IMR-90 (cell line): ENCODE data around the gene RNF180. TPM values are rescaled to one million over a fixed set of nuclear protein-coding genes. Genes with fewer than 3 reads are reported as not detected.

ENCODE experiments used
- ATAC-seq: fragments of 200-7000 bp; cut with Tn5 transposase; 2 replicates; pipeline ENCODE4 v1.9.1; 2020; ENCODE audit warnings: low read depth, mild to moderate bottlenecking, moderate library complexity
- BruUV-seq: library from RNA; stranded (reverse); fragments of 400-500 nt; replicated peaks from 2 replicates; lab custom pipeline; 2021; lab: Mats Ljungman, UMichigan
- CTCF ChIA-PET: fragments of 300-600 bp; formaldehyde crosslinking; extraction: SDS; loops from one replicate; lab custom pipeline; 2021; ENCODE audit warnings: antibody characterized with exemption; lab: Yijun Ruan, JAX
- POLR2A ChIA-PET: fragments of 300-600 bp; sonication (Branson Sonifier 250); formaldehyde crosslinking; loops from one replicate; lab custom pipeline; 2022; ENCODE audit warnings: antibody characterized with exemption; ENCODE audit not compliant: unreplicated experiment; lab: Charles Lee
- DNase-seq: peaks from one replicate; pipeline ENCODE4 v3.0.0; 2013
- H2AFZ ChIP-seq: replicated peaks from 2 replicates; pipeline ENCODE3; 2013; ENCODE audit warnings: low read length, mild to moderate bottlenecking; ENCODE audit not compliant: poor library complexity
- H2AK5ac ChIP-seq: 2 replicates; pipeline ENCODE4 v1.6.1; 2013; ENCODE audit warnings: low read depth, low read length, inconsistent platforms
- H2AK9ac ChIP-seq: replicated peaks from 2 replicates; pipeline ENCODE3; 2013; ENCODE audit warnings: mild to moderate bottlenecking, low read depth, low read length, moderate library complexity; ENCODE audit not compliant: poor library complexity
- H2BK120ac ChIP-seq: 2 replicates; pipeline ENCODE4 v1.6.1; 2013; ENCODE audit warnings: low read depth, low read length, inconsistent platforms
- H2BK15ac ChIP-seq: 3 replicates; pipeline ENCODE4 v1.6.1; 2013; ENCODE audit warnings: low read depth, low read length, inconsistent platforms
- H2BK20ac ChIP-seq: 2 replicates; pipeline ENCODE4 v1.6.1; 2013; ENCODE audit warnings: low read depth, mild to moderate bottlenecking, inconsistent platforms, low read length, moderate library complexity
- H2BK5ac ChIP-seq: 2 replicates; pipeline ENCODE4 v1.6.1; 2013; ENCODE audit warnings: mild to moderate bottlenecking, low read depth, low read length, inconsistent platforms; ENCODE audit not compliant: poor library complexity, severe bottlenecking
- H3K14ac ChIP-seq: replicated peaks from 2 replicates; pipeline ENCODE4 v1.6.1; 2013; ENCODE audit warnings: low read depth, low read length, inconsistent platforms
- H3K18ac ChIP-seq: 2 replicates; pipeline ENCODE4 v1.6.1; 2013; ENCODE audit warnings: low read depth, low read length, control low read depth
- H3K23ac ChIP-seq: 2 replicates; pipeline ENCODE4 v1.6.1; 2013; ENCODE audit warnings: low read depth, low read length, inconsistent platforms
- H3K27ac ChIP-seq: 2 replicates; pipeline ENCODE4 v1.5.1; 2013; ENCODE audit warnings: mild to moderate bottlenecking, control low read depth, low read length; ENCODE audit not compliant: insufficient read depth
- H3K27me3 ChIP-seq: 2 replicates; pipeline ENCODE4 v1.6.1; 2013; ENCODE audit warnings: low read length; ENCODE audit not compliant: control insufficient read depth, insufficient read depth
- H3K36me3 ChIP-seq: 2 replicates; pipeline ENCODE4 v1.6.1; 2013; ENCODE audit warnings: low read length, mixed read lengths; ENCODE audit not compliant: control insufficient read depth, insufficient read depth
- H3K4ac ChIP-seq: 2 replicates; pipeline ENCODE4 v1.6.1; 2013; ENCODE audit warnings: low read depth, low read length, inconsistent platforms
- H3K4me1 ChIP-seq: 2 replicates; pipeline ENCODE4 v1.6.1; 2013; ENCODE audit warnings: low read length, mixed read lengths; ENCODE audit not compliant: control insufficient read depth, insufficient read depth
- H3K4me2 ChIP-seq: 2 replicates; pipeline ENCODE4 v1.6.1; 2013; ENCODE audit warnings: low read depth, mild to moderate bottlenecking, control low read depth, low read length, moderate library complexity
- H3K4me3 ChIP-seq: 2 replicates; pipeline ENCODE4 v1.5.1; 2013; ENCODE audit warnings: low read depth, mild to moderate bottlenecking, control low read depth, low read length, moderate library complexity; ENCODE audit not compliant: insufficient read depth
- H3K56ac ChIP-seq: 2 replicates; pipeline ENCODE4 v1.6.1; 2013; ENCODE audit warnings: low read length, inconsistent platforms; ENCODE audit not compliant: insufficient read depth; ENCODE audit errors: extremely low read depth
- H3K79me1 ChIP-seq, 2 experiments: 2 replicates each; pipeline ENCODE4 v1.6.1; 2013; ENCODE audit warnings: low read length in 2 of 2, inconsistent platforms in 1 of 2, low read depth in 1 of 2
- H3K9ac ChIP-seq: 2 replicates; pipeline ENCODE4 v1.6.1; 2013; ENCODE audit warnings: low read depth, low read length, control low read depth
- H3K9me1 ChIP-seq: 2 replicates; pipeline ENCODE4 v1.6.1; 2013; ENCODE audit warnings: low read length, inconsistent platforms; ENCODE audit not compliant: insufficient read depth
- H3K9me3 ChIP-seq: 2 replicates; pipeline ENCODE4 v1.6.1; 2013; ENCODE audit warnings: low read length; ENCODE audit not compliant: control insufficient read depth, insufficient read depth
- H4K20me1 ChIP-seq: 2 replicates; pipeline ENCODE4 v1.6.1; 2013; ENCODE audit warnings: low read length, inconsistent platforms; ENCODE audit not compliant: insufficient read depth
- H4K5ac ChIP-seq: 2 replicates; pipeline ENCODE4 v1.6.1; 2013; ENCODE audit warnings: mild to moderate bottlenecking, low read depth, low read length, control low read depth
- H4K8ac ChIP-seq, 2 experiments: 2 replicates each; pipeline ENCODE4 v1.6.1; 2013; ENCODE audit warnings: low read depth in 2 of 2, low read length in 2 of 2, control low read depth in 1 of 2, inconsistent platforms in 1 of 2
- H4K91ac ChIP-seq: 2 replicates; pipeline ENCODE4 v1.6.1; 2013; ENCODE audit warnings: low read depth, low read length, inconsistent platforms; ENCODE audit not compliant: insufficient read depth
- BHLHE40 ChIP-seq: fragments of 150-350 bp; IDR thresholded peaks from 2 replicates; pipeline ENCODE4 v1.6.1; 2016; ENCODE audit warnings: mild to moderate bottlenecking, low read depth, low read length
- CEBPB ChIP-seq: IDR thresholded peaks from 2 replicates; pipeline ENCODE4 v1.6.1; 2012; ENCODE audit warnings: low read depth, low read length, improper control_type of control experiment
- CHD1 ChIP-seq: IDR thresholded peaks from 2 replicates; pipeline ENCODE4 v1.6.1; 2012; ENCODE audit warnings: low read depth, low read length, improper control_type of control experiment
- CTCF ChIP-seq: conservative IDR thresholded peaks from 2 replicates; pipeline ENCODE4 v1.5.1; 2012; ENCODE audit warnings: mild to moderate bottlenecking, low read depth, low read length, improper control_type of control experiment
- ELK1 ChIP-seq: fragments of 150-350 bp; IDR thresholded peaks from 2 replicates; pipeline ENCODE4 v1.6.1; 2016; ENCODE audit warnings: low read depth, mild to moderate bottlenecking, low read length, moderate library complexity, borderline replicate concordance
- FOS ChIP-seq: fragments of 150-350 bp; IDR thresholded peaks from 2 replicates; pipeline ENCODE4 v1.6.1; 2016; ENCODE audit warnings: low read depth, low read length
- MAFK ChIP-seq: IDR thresholded peaks from 2 replicates; pipeline ENCODE4 v1.6.1; 2012; ENCODE audit warnings: low read depth, low read length, improper control_type of control experiment
- MAZ ChIP-seq: IDR thresholded peaks from 2 replicates; pipeline ENCODE4 v1.6.1; 2012; ENCODE audit warnings: low read depth, mild to moderate bottlenecking, low read length, improper control_type of control experiment, moderate library complexity, borderline replicate concordance
- MXI1 ChIP-seq: IDR thresholded peaks from 2 replicates; pipeline ENCODE4 v1.6.1; 2012; ENCODE audit warnings: low read depth, mild to moderate bottlenecking, low read length, moderate library complexity, borderline replicate concordance
- NFE2L2 ChIP-seq: fragments of 150-350 bp; IDR thresholded peaks from 2 replicates; pipeline ENCODE4 v1.6.1; 2016; ENCODE audit warnings: low read depth, mild to moderate bottlenecking, low read length
- POLR2A ChIP-seq: IDR thresholded peaks from 2 replicates; pipeline ENCODE4 v1.6.1; 2012; ENCODE audit warnings: mild to moderate bottlenecking, low read depth, low read length
- RAD21 ChIP-seq: IDR thresholded peaks from 2 replicates; pipeline ENCODE4 v1.6.1; 2012; ENCODE audit warnings: low read length, improper control_type of control experiment
- RCOR1 ChIP-seq: IDR thresholded peaks from 2 replicates; pipeline ENCODE4 v1.6.1; 2012; ENCODE audit warnings: mild to moderate bottlenecking, low read length, improper control_type of control experiment; ENCODE audit not compliant: insufficient replicate concordance
- RFX5 ChIP-seq: IDR thresholded peaks from 2 replicates; pipeline ENCODE4 v1.8.0; 2012; ENCODE audit warnings: low read depth, mild to moderate bottlenecking, low read length, moderate library complexity
- SMC3 ChIP-seq: fragments of 150-350 bp; IDR thresholded peaks from 2 replicates; pipeline ENCODE4 v1.6.1; 2016; ENCODE audit warnings: low read depth, mild to moderate bottlenecking, antibody characterized with exemption, low read length, moderate library complexity
- WGBS, 2 experiments: methylation state at CpG; one replicate each; pipeline versions ENCODE4 v1.1.5 to v1.1.7; 2013; ENCODE audit warnings: missing lambda C conversion rate in 2 of 2; ENCODE audit not compliant: insufficient read length in 1 of 2; ENCODE audit errors: extremely low coverage in 2 of 2; 5-methylcytosine and 5-hydroxymethylcytosine counted together
- dilution Hi-C: fragments of 300-500 bp; cut with HindIII; formaldehyde crosslinking; loops from one replicate; pipeline ENCODE4 v1.14.3; 2018; ENCODE audit warnings: low sequenced_read_pairs; ENCODE audit not compliant: unreplicated experiment
- in situ Hi-C: fragments of 300-500 bp; cut with MboI; formaldehyde crosslinking; loops from 3 replicates; pipeline ENCODE4 v1.14.3; 2019; ENCODE audit warnings: low sequenced_read_pairs, inconsistent platforms, mixed read lengths
- intact Hi-C: fragments of 100-400 bp; cut with micrococcal nuclease; formaldehyde crosslinking; loops from 2 replicates; pipeline ENCODE4 v1.10.0; 2022
- polyA plus RNA-seq, 3 experiments: library from polyadenylated mRNA; depleted of rRNA; stranded (reverse); fragments of >200 nt; gene quantifications; 2 replicates each; pipeline ENCODE4 v1.2.3, GENCODE V29; 2012; ENCODE audit warnings: low replicate concordance in 1 of 3
- total RNA-seq: library from RNA; depleted of rRNA; stranded (reverse); fragments of >200 nt; gene quantifications from 2 replicates; pipeline ENCODE4 v1.2.3, GENCODE V29; 2012
- TF ChIP-seq, protein P1 (sequence below): fragments of 150-350 bp; IDR thresholded peaks from 2 replicates; pipeline ENCODE4 v1.6.1; 2017; ENCODE audit warnings: mild to moderate bottlenecking, antibody characterized with exemption, low read length, low read depth

The RNF180 gene
- total and polyA plus RNA-seq, 2 of the 4 experiments (the other 2 are of a cell fraction), result 0.02 to 0.36 TPM

- Histone ChIP-seq H3K4me2 (no peak overlapping the region), H3K18ac (no peak overlapping the region), H3K36me3 (no peaks in the 10 kb centered on the region), H2AFZ (no peak overlapping the region), H3K27me3 (no peaks in the 10 kb centered on the region), H3K79me1 (no peaks in the 10 kb centered on the region), H2BK5ac (no peak overlapping the region), H3K9me1 (no peaks in the 10 kb centered on the region), H2BK15ac (no peak overlapping the region), H3K14ac (no peak overlapping the region), H3K4me3 (no peak overlapping the region), H4K8ac (no peak overlapping the region), H2BK20ac (no peak overlapping the region), H2AK9ac (no peak overlapping the region), H3K9me3 (no peaks in the 10 kb centered on the region), H2BK120ac (no peak overlapping the region), H3K4me1 (no peaks in the 10 kb centered on the region), H4K5ac (no peak overlapping the region), H3K9ac (no peak overlapping the region), H3K4ac (no peak overlapping the region), H4K91ac (no peak overlapping the region), H3K56ac (no peak overlapping the region), H3K27ac (no peak overlapping the region), H2AK5ac (no peak overlapping the region), H3K23ac (no peak overlapping the region), H4K20me1 (no peaks in the 10 kb centered on the region)
- BruUV-seq, result no TSS peak
- CTCF ChIA-PET, result no interaction called here
- in situ Hi-C loops (no loop called here), intact Hi-C loops (no loop called here), dilution Hi-C loops (no loop called here)
- WGBS, 2 experiments, result no CpG with 5 or more reads among the region's 2 CpGs
- POLR2A ChIA-PET, result no interaction called here
- no peak for TF ChIP-seq MAFK
- TF ChIP-seq RFX5, result no peak
- TF ChIP-seq CEBPB, result no peak
- no peak for TF ChIP-seq MXI1
- no peak for TF ChIP-seq RAD21
- TF ChIP-seq CTCF, result no peak
- no peak for TF ChIP-seq POLR2A
- TF ChIP-seq CHD1, result no peak
- TF ChIP-seq ELK1, result no peak
- TF ChIP-seq FOS, result no peak
- no peak for TF ChIP-seq NFE2L2
- no peak for TF ChIP-seq MAZ
- TF ChIP-seq SMC3, result no peak
- TF ChIP-seq RCOR1, result no peak
- TF ChIP-seq, protein P1, sequence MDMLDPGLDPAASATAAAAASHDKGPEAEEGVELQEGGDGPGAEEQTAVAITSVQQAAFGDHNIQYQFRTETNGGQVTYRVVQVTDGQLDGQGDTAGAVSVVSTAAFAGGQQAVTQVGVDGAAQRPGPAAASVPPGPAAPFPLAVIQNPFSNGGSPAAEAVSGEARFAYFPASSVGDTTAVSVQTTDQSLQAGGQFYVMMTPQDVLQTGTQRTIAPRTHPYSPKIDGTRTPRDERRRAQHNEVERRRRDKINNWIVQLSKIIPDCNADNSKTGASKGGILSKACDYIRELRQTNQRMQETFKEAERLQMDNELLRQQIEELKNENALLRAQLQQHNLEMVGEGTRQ, result no peak
- no peak for TF ChIP-seq BHLHE40
- DNase-seq (no peak), ATAC-seq (no peak)
These were observed 10.7 kb downstream of the RNF180 start for GRCh38 chr5:64176301-64176700.
